HG03108 (cell line): ENCODE data around the gene SEMA3C.

Experiments
- ATAC-seq: cut with Tn5 transposase; IDR thresholded peaks from one replicate; pipeline ENCODE4 v1.9.1; 2021; ENCODE audit warnings: moderate library complexity; ENCODE audit not compliant: unreplicated experiment

Gene SEMA3C

GRCh38 chr7:80749270-80749669 lies 169.6 kb downstream of the SEMA3C start:
- no peak for ATAC-seq

DNA sequence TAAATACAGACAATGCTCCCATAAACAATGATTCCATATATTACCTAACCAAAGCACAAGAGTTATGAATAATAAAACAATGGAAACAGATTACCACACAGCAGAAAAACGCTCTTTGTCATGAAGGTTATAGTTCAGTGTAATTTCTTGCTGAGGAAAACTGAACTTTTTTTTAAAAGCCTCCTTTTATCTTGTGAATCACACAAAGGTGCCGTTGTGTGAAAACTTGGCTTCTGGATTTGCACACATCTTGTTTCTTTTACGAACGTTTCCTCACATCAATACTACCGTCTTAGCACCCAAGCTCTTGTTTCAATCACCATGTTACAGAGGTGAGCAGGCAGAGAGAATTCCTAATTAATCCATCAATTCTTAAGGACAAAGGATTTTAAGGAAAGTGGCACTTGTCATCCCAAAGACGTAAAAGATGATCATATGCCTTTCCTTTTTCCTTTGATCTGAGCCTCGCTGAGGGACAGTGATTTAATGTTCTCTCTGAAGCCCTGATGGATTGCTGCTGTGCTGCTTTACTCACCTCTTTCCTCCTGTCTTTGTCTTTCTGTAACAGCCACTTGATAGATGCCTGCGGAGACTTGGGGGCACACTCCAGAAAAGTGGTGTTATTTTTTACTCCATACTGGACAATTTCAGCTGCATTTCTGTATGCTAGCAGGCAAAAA lies 170.3 kb downstream of the SEMA3C start:
- ATAC-seq, result no peak

DNA sequence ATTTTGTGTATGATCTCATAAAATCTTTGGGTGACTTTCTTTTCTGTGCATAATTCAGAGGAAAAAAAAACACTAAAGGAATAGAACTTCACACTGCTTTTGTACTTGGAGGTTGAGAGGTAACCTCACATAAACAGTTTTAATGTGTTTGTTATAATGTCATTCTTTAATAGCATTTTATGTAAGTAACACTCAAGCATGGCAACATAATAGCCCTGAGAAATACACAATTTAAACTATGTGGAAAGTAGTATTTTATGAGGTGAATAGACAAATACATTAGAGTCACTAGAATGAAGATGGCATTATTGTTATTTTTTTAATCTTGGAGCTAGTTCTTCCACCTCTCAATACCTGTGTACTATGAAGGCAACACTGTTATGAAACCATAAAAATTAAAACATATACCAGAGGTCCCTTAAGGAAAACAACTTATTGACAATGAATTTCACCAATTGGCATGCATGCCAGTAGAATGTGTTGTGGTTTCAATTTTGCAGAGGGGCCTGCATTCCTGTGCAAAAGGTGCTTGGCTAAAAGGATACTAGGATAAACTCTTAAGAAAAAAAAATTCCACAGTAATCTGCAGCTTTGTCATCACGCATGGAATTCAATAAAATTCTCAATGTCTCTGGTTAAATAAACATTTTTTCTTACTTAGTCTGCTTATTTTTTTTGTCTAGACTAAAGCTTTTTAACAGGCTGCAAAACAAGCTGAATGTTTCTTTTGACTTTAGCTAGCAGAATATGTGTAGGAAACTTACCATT lies 177.9 kb downstream of the SEMA3C start:
- no peak for ATAC-seq

DNA sequence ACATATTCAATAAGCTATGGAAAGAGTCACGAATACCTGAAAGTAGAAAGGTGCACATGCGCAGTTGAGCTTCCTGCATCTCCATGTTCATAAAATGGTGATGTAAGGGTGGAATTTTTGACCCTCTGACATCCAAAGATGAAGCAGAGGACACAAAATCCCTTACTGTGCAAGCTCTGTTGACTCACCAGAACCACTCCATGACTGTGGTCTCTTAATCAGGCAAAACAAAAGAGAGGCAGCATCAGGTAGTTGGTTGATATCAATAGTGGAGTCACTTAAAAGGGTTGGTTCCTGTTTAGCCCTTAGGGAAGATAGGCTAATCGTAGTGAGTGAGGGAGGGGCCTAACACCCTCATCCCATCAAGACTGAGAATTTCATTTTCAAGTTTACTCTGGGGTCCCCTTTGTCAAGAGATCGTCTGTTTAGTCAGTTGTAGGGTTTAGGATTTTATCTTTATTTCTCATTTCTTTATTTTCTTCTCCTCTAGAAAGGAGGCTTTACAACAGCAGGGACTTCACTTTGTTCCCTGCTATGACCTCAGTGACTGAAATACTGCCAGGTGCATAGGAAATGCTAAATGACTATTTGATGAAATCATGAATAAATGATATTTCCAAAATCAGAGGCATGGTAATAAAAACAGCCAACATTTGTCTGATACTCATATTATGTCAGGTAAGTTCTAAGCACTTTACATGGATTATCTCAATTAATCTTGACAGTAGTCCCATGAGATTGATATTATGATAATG lies 182.3 kb downstream of the SEMA3C start:
- no peak for ATAC-seq

GRCh38 chr7:80735330-80735729 lies 183.5 kb downstream of the SEMA3C start:
- no peak for ATAC-seq

DNA sequence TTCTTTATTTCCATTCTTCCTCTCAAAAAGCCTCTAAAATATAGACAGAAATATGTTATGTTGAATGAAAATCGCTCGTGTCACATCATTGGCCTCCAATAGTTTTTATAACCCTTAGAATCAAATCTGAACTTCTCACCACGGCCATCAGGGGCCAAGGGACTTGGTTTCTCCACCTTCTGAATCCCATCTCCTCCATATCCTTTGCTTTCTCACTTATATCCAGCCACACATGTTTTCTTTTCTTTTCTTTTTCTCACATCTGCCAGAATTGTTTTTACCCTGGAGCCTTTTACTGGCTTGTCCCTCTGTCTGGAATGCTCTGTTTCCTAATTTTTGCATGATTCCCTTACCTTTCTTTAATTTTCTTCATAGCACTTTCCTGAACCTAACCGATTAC lies 184.8 kb downstream of the SEMA3C start:
- ATAC-seq, result no peak

GRCh38 chr7:80733333-80733915 lies 185.4 kb downstream of the SEMA3C start:
- no peak for ATAC-seq

DNA sequence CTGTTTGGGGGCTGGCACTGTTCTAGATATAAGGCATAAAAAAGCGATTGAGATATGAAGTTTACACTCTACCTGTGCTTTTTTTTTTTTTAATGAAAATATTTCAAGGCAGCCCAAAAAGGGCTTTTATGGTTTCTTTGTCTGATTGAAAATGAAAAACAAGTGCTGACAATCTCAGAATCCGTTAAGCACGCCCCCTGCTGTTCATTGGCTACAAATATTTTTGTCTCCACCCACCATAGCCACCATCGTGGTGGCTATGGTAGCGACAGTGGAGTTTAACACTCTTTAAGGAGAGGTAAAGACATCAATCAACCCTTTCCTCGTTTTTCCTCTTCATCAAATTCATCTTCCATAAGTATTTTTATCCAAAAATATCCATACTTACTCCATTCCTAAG lies 186.2 kb downstream of the SEMA3C start:
- ATAC-seq, result no peak

DNA sequence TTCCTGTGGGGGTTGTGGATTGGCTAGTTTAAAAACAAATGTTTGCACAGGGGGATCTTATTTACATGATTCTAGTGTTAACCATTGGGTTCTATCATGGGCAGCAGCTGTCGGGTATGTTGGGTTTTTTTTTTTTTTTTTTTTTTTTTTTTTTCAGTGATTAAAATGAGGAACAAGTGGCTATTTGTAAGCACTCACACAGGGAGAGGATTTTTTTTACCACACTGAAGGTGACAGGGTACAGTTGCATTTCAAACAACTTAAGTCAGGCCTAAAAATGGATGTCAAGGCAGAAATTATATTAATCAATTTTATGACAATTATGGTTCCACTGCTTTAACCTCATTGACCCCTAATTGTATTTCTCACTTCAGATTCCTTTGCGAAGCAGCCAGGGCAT lies 187.6 kb downstream of the SEMA3C start:
- ATAC-seq, result no peak

GRCh38 chr7:80729591-80730320 lies 189.1 kb downstream of the SEMA3C start:
- no peak for ATAC-seq

DNA sequence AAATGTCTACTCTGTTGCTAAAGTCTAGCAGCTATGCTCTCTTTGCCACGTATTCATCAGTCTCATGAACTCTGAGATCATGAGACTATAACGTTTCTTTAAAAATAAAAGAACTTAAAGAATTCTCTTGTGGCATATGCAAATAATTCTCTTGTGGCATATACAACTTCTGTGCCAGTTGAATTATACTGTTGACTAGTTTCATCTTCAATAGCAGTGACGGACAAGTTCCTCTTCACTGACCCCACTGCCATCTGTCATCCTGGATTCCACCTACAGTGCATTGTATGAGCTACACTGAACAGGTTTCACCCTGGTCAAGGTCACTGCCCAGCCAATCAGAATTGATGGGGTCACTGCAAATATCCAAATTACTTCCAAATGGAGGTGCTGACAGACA lies 192.2 kb downstream of the SEMA3C start:
- no peak for ATAC-seq

DNA sequence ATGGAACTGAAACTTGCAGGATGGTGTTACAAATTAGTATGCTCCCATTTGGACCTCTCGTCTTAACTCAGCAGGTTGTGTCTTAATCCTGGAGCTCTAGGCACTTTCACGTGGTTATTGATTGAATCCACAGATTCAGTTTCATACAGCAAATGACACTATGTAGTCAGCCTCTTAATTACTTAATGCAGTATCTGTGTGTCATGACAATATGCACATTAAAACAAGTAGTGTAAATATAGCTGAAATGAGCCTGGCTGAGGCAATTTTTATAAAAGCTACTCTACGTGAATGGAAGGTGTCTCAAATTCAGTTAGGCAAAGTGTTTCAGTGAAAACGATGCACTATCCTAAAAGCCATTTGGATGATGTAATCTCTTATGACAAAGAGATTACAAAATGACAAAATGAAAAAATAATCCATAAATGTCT lies 193.7 kb downstream of the SEMA3C start:
- no peak for ATAC-seq

DNA sequence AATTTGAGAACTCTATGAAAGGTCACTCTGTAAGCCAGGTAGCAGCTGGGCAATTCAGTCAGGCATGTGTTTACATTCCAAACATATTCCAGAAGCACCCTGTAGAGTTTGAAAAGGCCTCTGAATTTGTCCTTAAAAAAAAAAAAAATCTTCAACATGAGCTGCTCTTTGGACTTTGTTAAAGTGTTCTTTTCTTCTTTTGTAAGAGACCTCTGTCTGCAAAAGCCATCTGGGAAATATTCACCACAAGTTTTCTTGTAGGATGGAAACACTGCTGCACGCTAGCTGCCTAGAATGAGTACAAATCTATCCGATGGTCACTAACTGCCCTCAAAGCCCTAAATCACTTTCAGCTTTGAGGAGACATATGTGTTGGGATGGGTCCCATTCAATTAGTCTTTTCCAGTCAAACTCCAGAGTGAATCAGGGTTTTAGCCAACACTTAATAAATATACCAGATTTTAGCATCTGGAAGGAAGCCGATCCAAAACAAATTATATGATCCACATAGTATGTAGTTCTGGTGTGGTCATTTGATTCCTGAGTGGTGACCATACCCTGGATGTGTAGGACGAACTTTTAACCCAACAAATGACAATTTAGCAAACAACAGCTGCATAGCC lies 194.5 kb downstream of the SEMA3C start:
- no peak for ATAC-seq

DNA sequence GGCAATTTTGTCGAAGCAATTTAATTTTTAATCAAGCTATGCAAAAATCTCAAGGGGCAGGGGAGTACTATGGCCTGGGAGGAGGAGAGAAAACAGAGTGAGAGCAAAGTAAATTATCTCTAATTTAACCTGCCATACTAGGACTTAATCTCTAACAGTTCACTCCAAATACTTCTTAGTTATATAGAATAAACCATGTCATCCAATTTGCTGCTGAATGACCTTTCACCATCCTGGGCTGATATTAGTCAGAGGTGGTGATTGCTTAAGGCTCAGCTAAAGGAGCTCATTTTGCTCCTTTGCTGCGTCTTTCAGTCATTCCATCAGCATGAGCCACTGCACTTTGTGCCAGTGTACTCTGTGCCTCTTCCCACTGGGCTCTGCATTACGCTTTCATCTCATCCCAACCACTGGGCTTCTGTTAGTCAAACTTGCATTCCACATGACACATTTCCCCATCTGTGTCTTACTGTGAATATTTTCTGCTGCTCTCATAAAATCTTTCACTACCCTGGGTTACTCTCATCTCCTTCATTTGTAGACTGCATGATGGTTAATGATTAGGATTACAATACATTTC lies 196.1 kb downstream of the SEMA3C start:
- no peak for ATAC-seq

DNA sequence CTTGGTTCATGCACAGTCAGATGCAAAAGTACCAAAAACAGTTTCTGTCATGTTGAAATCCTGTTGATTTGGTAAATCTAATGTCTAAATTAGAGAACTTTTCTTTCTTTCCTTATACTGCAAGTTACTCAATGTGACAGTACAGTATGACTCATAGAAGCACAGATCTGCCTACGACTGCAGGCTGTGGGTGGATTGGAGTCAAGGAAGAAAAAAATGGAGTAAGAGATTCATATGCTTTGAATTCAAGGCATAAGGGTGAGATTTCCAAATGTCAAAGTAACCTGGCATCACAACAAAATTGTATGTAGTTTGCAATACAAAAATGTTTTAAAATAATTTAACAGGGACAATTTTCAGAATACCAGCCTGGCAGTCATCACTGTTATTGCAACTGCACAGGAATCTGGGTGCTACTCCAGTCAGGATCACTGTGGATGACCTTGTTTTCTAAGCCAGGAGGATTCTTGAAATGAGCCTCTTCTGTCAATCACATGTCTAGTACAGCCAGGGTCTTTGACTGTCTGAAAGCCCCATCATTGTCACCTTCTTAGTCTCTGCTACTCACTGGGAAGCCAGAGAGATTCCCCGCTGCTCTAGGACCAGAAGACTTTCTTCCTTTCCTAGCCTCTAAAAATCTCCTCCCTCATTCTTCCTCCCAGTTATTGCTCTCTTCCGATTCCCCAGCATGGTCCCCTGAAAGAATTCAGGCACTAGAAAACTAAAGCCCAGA lies 196.8 kb downstream of the SEMA3C start:
- ATAC-seq, result no peak

DNA sequence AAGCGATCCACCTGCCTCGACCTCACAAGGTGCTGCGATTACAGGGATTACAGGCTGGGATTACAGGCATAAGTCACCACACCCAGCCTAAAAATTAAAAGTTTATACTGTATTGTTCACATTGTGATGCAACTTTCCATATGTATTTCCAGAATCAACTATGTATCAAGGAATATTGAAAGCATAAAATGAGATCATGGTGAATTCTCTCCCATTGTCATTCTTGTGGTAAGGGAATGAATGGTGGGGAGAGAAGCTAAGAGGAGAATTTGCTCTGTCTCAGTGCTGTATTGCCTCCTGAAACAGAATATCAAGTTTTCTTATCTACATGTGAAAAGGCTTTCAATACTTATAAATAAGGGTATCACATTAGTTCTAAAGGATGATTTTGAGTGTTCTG lies 198.7 kb downstream of the SEMA3C start:
- ATAC-seq, result no peak

DNA sequence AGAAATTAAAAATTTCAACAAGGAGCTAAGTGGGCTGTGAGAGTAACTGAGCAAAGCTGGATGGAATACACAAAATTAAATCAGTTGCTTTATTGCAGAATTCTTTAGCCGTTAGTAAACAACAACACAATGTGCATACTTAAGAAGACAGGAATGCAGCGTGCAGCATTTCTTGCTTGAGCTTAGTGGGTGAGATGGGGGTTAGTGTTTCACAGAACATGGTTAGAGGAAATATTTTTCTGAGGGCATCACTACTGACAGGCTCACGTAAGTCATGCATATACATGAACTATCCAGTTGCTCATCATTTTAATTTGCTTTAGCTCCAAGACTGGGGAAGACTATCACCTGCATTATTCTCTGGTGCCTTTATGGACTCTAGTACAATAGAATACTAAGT lies 199.6 kb downstream of the SEMA3C start:
- no peak for ATAC-seq

GRCh38 chr7:80711531-80711930 lies 207.3 kb downstream of the SEMA3C start:
- ATAC-seq, result no peak

- ATAC-seq, result no peak
Measured at GRCh38 chr7:80708123-80708522, 210.7 kb downstream of the SEMA3C start.
